Panc1 (cell line): Measurements from ENCODE around the gene CEACAM16. TPM values are rescaled to one million over a fixed set of nuclear protein-coding genes. Genes with fewer than 3 reads are reported as not detected.

Source experiments
- ATAC-seq: fragments of 200-7000 bp; cut with Tn5 transposase; 2 replicates; pipeline ENCODE4 v1.9.1; 2020; ENCODE audit warnings: mild to moderate bottlenecking, moderate library complexity
- BruUV-seq: library from RNA; stranded (reverse); fragments of 400-500 nt; replicated peaks from 2 replicates; lab custom pipeline; 2021; lab: Mats Ljungman, UMichigan
- CTCF ChIA-PET: fragments of 300-600 bp; sonication (Branson Sonifier 250); formaldehyde crosslinking; loops from one replicate; lab custom pipeline; 2022; ENCODE audit warnings: antibody characterized with exemption; lab: Charles Lee
- POLR2A ChIA-PET: fragments of 300-600 bp; sonication (Branson Sonifier 250); formaldehyde crosslinking; loops from one replicate; lab custom pipeline; 2022; ENCODE audit warnings: antibody characterized with exemption; lab: Charles Lee
- DNase-seq: peaks from one replicate; pipeline ENCODE4 v3.0.0-alpha.2; 2010; ENCODE audit warnings: low read depth, low spot score
- H3K27ac ChIP-seq: 2 replicates; pipeline ENCODE4 v1.5.1; 2011; ENCODE audit warnings: mild to moderate bottlenecking, low read length, inconsistent platforms
- H3K27me3 ChIP-seq: fragments of 200-500 bp; sonication (Bioruptor generic); 2 replicates; pipeline ENCODE4 v1.6.0; 2014; ENCODE audit warnings: low read length, inconsistent platforms; ENCODE audit not compliant: control insufficient read depth, insufficient read depth
- H3K36me3 ChIP-seq: fragments of 200-500 bp; sonication (Bioruptor generic); 2 replicates; pipeline ENCODE4 v1.5.1; 2014; ENCODE audit warnings: inconsistent platforms, mild to moderate bottlenecking, low read length, moderate library complexity; ENCODE audit not compliant: control insufficient read depth, insufficient read depth
- H3K4me1 ChIP-seq: 2 replicates; pipeline ENCODE4 v1.5.1; 2011; ENCODE audit warnings: inconsistent platforms, mild to moderate bottlenecking, low read length, moderate library complexity; ENCODE audit not compliant: control insufficient read depth, insufficient read depth
- H3K4me3 ChIP-seq, 2 experiments: 2 replicates each; pipeline ENCODE4 v1.5.1; 2011 to 2012; ENCODE audit warnings: low read depth in 2 of 2, low read length in 2 of 2, mild to moderate bottlenecking in 2 of 2, inconsistent platforms in 1 of 2, moderate library complexity in 1 of 2
- H3K9me3 ChIP-seq: fragments of 200-500 bp; sonication (Bioruptor generic); 2 replicates; pipeline ENCODE4 v1.5.1; 2014; ENCODE audit warnings: low read depth, mild to moderate bottlenecking, inconsistent platforms, low read length, moderate library complexity; ENCODE audit not compliant: control insufficient read depth, insufficient read depth
- CTCF ChIP-seq: fragments of 450-650 bp; IDR thresholded peaks from 2 replicates; pipeline ENCODE4 v1.5.1; 2017; ENCODE audit warnings: mild to moderate bottlenecking
- POLR2AphosphoS5 ChIP-seq: IDR thresholded peaks from 2 replicates; pipeline ENCODE4 v1.6.1; 2012; ENCODE audit warnings: mild to moderate bottlenecking, low read depth, low read length, moderate library complexity
- REST ChIP-seq, 2 experiments: IDR thresholded peaks; 2 replicates each; pipeline ENCODE4 v1.6.1; 2011 to 2012; ENCODE audit warnings: low read depth in 2 of 2, control low read depth in 1 of 2, low read length in 1 of 2, mild to moderate bottlenecking in 1 of 2, moderate library complexity in 1 of 2; ENCODE audit not compliant: insufficient read depth in 1 of 2
- SIN3A ChIP-seq: IDR thresholded peaks from 2 replicates; pipeline ENCODE4 v1.6.1; 2012; ENCODE audit warnings: low read depth, mild to moderate bottlenecking, low read length, moderate library complexity, borderline replicate concordance; ENCODE audit not compliant: insufficient read depth
- TCF7L2 ChIP-seq: IDR thresholded peaks from 2 replicates; pipeline ENCODE4 v1.6.1; 2011; ENCODE audit warnings: mild to moderate bottlenecking, low read depth, low read length, inconsistent platforms
- in situ Hi-C: cut with HindIII; loops from 2 replicates; pipeline ENCODE4 v1.10.0; 2016; ENCODE audit warnings: low sequenced_read_pairs, low pct_unique_long_range_greater_than_20kb
- intact Hi-C: fragments of 100-400 bp; cut with micrococcal nuclease; formaldehyde crosslinking; loops from one replicate; pipeline ENCODE4 v1.10.0; 2022; ENCODE audit not compliant: unreplicated experiment
- total RNA-seq: library from RNA; stranded (reverse); gene quantifications from one replicate; pipeline ENCODE4 v1.2.1, GENCODE V29; 2021; ENCODE audit not compliant: unreplicated experiment

The CEACAM16 gene
- total RNA-seq, 1 experiment from 2014 or later = not detected

GRCh38 chr19:44729516-44730033 is 30.6 kb downstream of the CEACAM16 start:
- in situ Hi-C loops (no loop called here), intact Hi-C loops (no loop called here)
- no peak for TF ChIP-seq TCF7L2
- TF ChIP-seq SIN3A = no peak
- TF ChIP-seq POLR2AphosphoS5 = no peak
- TF ChIP-seq REST (IDR thresholded peaks at IDR 0.05; ENCODE audit: insufficient read depth in 1 of 2, low read depth in 2 of 2, low read length in 1 of 2) = no peak
- no peak for TF ChIP-seq CTCF
- Histone ChIP-seq H3K27ac (no peak overlapping the region), H3K4me1 (peaks cover 14% of the 10 kb centered on the region), H3K9me3 (no peaks in the 10 kb centered on the region), H3K36me3 (no peaks in the 10 kb centered on the region), H3K4me3 (no peak overlapping the region), H3K27me3 (no peaks in the 10 kb centered on the region)
- CTCF ChIA-PET = interaction anchor here (0.7 kb wide), 1 partner anchor 51 kb away, joined by 3 read pairs; no protein-coding TSS in a partner anchor
- ATAC-seq (no peak), DNase-seq (no peak)
- POLR2A ChIA-PET = interaction anchor here (0.6 kb wide), 1 partner anchor 51 kb away, joined by 10 read pairs; no protein-coding TSS in a partner anchor
- BruUV-seq = no TSS peak

- no peak overlapping the region for H3K4me3 ChIP-seq
- no peaks in the 10 kb centered on the region for H3K36me3 ChIP-seq
- CTCF ChIA-PET = no interaction called here
- H3K4me1 ChIP-seq = peaks cover 2% of the 10 kb centered on the region; the same call in 1 of the 2 replicates
- no peaks in the 10 kb centered on the region for H3K27me3 ChIP-seq
- intact Hi-C loops = no loop called here
- no peak for DNase-seq
- no peak for TF ChIP-seq POLR2AphosphoS5
- TF ChIP-seq CTCF = no peak
- no peak for TF ChIP-seq REST (IDR thresholded peaks at IDR 0.05; ENCODE audit: insufficient read depth in 1 of 2, low read depth in 2 of 2, low read length in 1 of 2)
- no peak for TF ChIP-seq SIN3A
- no peak for TF ChIP-seq TCF7L2
- no TSS peak for BruUV-seq
- in situ Hi-C loops = no loop called here
- no peak overlapping the region for H3K27ac ChIP-seq
- POLR2A ChIA-PET = interaction anchor here (0.6 kb wide), 2 partner anchors 13 to 87 kb away, joined by 4 to 18 read pairs; partner anchors contain the start of gene PVR
- H3K9me3 ChIP-seq = no peaks in the 10 kb centered on the region
- no peak for ATAC-seq
Observed at GRCh38 chr19:44731081-44731480, 32.1 kb downstream of the CEACAM16 start.
